Measurements from ENCODE around the gene RNF25.
A peak's percentile ranks its signal among the peaks of the same experiment; 100 is the strongest.

RNF25 gene

GRCh38 chr2:218671654-218672566 is at the start of gene RNF25, which contains the start of gene STK36:
Gene RNF25, minus strand, starts transcription at chr2:218672002. Its CDS starts 32 bp downstream, at chr2:218671970.
Gene STK36, plus strand, starts transcription at chr2:218672086. Its CDS starts 744 bp downstream, at chr2:218672830.
- Histone ChIP-seq H3K9me3 (ENCODE audit: severe bottlenecking) (no peaks in the 10 kb centered on the region), H3K36me3 (peaks cover 12% of the 10 kb centered on the region), H3K27ac (peak within 1 kb of the TSS; percentile 76), H3K4me3 (ENCODE audit: low read depth, low read length) (peak within 1 kb of the TSS; percentile 69), H3K27me3 (ENCODE audit: insufficient read depth, low read depth, severe bottlenecking) (no peaks in the 10 kb centered on the region)
- TF ChIP-seq CTCF (IDR thresholded peaks at IDR 0.05; ENCODE audit: low read depth, low read length), result no peak
- DNase-seq, result peak; percentile 86

- Histone ChIP-seq H3K4me3 (ENCODE audit: low read depth, low read length) (no peak overlapping the region), H3K27me3 (ENCODE audit: insufficient read depth, low read depth, severe bottlenecking) (no peaks in the 10 kb centered on the region), H3K9me3 (ENCODE audit: severe bottlenecking) (peaks cover 4% of the 10 kb centered on the region), H3K27ac (no peak overlapping the region), H3K36me3 (peaks cover 14% of the 10 kb centered on the region)
- no peak for TF ChIP-seq CTCF (IDR thresholded peaks at IDR 0.05; ENCODE audit: low read depth, low read length)
- DNase-seq, result no peak
These were observed 49.7 kb upstream of the RNF25 start for GRCh38 chr2:218721488-218721887.

GRCh38 chr2:218720048-218721041 is 48.5 kb upstream of the RNF25 start:
- no peak for TF ChIP-seq CTCF (IDR thresholded peaks at IDR 0.05; ENCODE audit: low read depth, low read length)
- DNase-seq, result no peak
- peaks cover 23% of the 10 kb centered on the region for H3K36me3 ChIP-seq
- no peak overlapping the region for H3K27ac ChIP-seq
- no peaks in the 10 kb centered on the region for H3K27me3 ChIP-seq (ENCODE audit: insufficient read depth, low read depth, severe bottlenecking)
- H3K9me3 ChIP-seq (ENCODE audit: severe bottlenecking), result no peaks in the 10 kb centered on the region
- H3K4me3 ChIP-seq (ENCODE audit: low read depth, low read length), result no peak overlapping the region

GRCh38 chr2:218719457-218719856 is 47.7 kb upstream of the RNF25 start:
- no peaks in the 10 kb centered on the region for H3K9me3 ChIP-seq (ENCODE audit: severe bottlenecking)
- H3K4me3 ChIP-seq (ENCODE audit: low read depth, low read length), result no peak overlapping the region
- H3K27me3 ChIP-seq (ENCODE audit: insufficient read depth, low read depth, severe bottlenecking), result no peaks in the 10 kb centered on the region
- no peak for TF ChIP-seq CTCF (IDR thresholded peaks at IDR 0.05; ENCODE audit: low read depth, low read length)
- DNase-seq, result no peak
- H3K27ac ChIP-seq, result no peak overlapping the region
- peaks cover 28% of the 10 kb centered on the region for H3K36me3 ChIP-seq

GRCh38 chr2:218718058-218718457 is 46.3 kb upstream of the RNF25 start:
- no peak overlapping the region for H3K27ac ChIP-seq
- TF ChIP-seq CTCF (IDR thresholded peaks at IDR 0.05; ENCODE audit: low read depth, low read length), result no peak

More at GRCh38 chr2:218718058-218718457, 46.3 kb upstream of the RNF25 start:
- no peak overlapping the region for H3K4me3 ChIP-seq (ENCODE audit: low read depth, low read length)
- H3K9me3 ChIP-seq (ENCODE audit: severe bottlenecking), result no peaks in the 10 kb centered on the region
- H3K27me3 ChIP-seq (ENCODE audit: insufficient read depth, low read depth, severe bottlenecking), result no peaks in the 10 kb centered on the region
- peaks cover 26% of the 10 kb centered on the region for H3K36me3 ChIP-seq
- DNase-seq, result no peak
